COLO668 (cell line): ENCODE results near the gene NAALADL2.

Experiments
- DNase-seq: peaks from one replicate; lab custom pipeline; 2025; ENCODE audit not compliant: unreplicated experiment; lab: John Stamatoyannopoulos, UW

NAALADL2 gene

DNA sequence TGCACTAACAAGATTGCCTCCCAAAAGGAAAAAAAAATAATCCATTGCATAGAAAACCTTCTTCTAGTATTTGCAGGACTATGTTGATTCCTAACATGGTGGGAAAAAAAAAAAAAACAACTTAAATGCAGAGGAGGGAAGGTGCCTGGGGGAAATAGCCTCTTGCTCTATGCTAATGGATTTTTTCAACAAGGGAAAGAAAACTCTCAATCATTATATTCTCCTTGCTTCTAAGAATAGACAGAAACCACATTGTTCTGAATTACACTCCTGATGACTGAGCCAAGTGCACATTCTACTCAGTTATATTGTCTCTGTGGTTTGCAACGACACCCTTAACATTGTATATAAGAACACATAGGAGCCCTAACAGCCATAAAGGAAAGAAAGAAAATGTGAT is 760.2 kb downstream of the NAALADL2 start:
- no peak for DNase-seq

DNA sequence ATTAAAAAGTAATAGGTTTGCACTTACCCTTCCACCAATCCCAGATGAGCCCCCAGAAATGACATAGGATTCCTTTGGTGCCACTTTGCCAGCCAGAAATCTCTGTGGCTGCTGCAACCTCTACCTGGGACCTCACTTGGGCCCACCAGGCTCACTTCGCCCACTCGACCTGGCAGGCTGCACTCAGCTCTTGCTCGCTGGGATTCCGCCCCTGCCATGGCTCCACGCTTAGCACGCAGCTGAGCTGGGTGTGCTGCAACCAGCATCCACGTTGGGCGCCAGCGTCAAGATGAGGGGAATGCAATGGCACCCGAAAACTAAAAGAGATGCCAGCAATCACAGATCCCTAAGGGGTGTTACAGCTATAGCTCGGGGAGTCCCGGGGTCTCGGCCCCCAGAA is 761.0 kb downstream of the NAALADL2 start:
- DNase-seq: no peak

DNA sequence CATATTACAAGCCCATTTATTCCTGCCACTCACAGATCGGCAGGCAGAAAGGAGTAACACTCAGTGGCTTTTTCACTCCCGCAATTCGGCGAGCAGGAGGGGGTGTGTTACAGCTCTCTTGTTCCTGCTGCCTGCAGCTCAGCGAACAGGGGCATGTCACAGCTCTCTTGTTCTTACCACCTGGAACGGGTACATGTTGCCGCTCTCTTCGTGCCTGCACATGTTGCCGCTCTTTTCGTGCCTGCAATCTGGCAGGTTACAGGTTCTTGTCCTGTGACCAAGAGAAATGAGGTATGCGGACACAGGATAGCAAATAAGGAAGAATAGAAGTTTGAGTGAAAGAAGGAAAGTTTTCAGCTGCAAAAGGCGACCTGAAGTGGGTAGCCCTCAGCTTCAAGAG is 761.4 kb downstream of the NAALADL2 start:
- no peak for DNase-seq

DNA sequence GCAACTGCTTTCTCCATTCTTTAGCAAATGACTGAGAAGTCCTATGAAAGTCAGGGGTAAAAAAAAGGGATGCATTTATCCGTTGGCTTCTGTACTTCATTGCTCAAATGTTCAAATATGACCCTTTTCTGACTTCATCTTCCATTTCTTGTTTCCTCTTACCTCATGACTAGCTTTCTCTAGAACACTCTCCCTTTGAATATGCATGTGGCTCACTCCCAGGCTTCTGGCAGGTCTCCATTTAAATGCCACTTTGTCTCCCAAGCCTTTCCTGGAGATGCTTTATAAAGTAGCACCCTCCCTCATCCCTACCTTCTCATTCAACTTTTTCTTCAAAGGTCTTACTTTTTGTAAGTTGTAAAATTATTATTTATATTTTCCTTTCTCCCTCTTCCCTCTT is 781.8 kb downstream of the NAALADL2 start:
- DNase-seq: no peak

DNA sequence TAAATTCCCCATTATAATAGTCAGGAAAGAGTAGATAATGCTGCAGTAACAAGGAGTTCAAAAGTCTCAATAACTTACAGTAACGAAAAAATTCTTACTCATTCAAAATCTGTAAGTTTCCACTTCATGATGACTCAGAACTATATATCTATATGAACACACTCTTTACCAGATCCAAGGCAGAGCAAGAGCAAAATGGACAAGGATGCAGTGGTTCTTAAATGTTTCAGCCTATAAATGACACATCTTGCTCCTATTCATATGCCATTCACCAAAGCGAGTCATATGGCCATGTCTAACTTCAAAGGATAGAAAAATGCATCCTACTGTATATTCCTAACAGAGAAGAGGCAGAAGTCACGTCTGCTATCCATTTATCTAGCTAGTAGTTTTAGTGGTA is 787.7 kb downstream of the NAALADL2 start:
- DNase-seq: no peak

DNA sequence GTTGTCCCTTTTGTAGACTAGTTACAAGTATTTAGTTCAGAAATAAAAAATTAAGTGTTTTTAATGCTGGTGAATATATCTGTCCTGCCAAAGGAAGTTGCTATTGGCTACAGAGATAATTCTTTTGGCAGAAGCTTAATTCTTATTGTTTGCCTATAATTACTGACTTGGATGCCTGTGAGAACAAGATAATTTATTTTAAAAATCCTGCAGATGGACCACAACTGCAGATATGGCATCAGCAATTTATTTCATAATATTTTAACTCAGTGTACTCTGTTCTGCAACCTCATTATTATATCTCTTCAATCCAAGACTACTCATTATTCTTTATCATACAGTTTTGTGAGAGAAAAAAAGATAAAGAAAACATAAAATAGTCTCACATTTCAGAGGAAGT is 789.8 kb downstream of the NAALADL2 start:
- no peak for DNase-seq

DNA sequence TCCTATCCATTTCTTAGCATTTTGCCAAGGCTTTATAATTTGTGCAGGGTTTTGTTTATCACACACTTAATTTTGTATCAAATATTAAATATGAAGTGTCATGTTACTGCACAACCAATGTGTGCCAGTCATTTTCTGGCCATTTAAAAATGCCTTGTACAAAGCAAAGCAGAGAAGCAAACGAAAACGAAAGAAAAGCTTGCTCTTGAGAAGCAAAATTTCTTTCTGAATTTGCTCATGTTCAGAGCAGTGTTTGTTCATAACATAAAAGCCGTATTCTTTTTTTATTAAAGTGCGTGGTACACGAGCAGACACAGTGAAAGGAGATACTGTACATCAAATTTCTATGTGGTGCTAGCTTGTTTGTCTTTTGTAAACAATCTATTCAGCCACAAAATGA is 792.6 kb downstream of the NAALADL2 start:
- no peak for DNase-seq

DNA sequence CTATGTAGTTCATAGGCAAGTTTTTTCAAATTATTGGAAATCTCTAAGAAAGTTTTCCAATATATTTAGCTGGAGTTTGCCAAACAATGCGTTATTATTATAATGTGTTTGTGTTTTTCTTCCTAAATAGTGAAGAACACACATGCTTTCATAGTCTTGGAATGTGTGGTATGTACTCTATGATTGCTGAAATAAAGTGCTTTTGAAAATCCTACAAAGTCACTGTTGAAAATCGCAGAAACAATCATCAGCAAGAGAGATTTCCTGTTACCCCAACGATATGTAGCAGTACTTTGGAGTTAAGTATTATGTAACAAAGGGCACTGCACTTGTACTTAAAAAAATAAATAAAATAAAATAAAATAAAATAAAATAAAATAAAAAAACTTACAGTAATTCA is 796.2 kb downstream of the NAALADL2 start:
- no peak for DNase-seq

DNA sequence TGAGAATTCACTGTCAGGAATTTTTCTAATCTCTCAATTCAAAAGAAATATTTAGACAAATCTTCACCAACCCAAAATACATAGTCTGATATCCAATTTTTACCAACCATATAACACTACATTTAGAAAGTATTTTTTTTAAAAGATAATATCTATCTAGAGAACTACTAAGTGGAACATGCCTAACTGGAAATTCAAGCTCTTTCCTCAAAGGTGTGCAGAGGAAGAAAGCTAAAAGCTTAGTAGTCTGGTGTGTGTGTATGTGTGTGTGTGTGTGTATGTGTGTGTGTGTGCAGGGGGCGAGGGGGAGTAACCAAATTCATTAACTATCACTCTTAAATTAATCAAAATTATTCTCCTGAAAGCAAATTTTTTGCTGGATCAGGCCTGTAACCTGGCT is 797.3 kb downstream of the NAALADL2 start:
- no peak for DNase-seq

DNA sequence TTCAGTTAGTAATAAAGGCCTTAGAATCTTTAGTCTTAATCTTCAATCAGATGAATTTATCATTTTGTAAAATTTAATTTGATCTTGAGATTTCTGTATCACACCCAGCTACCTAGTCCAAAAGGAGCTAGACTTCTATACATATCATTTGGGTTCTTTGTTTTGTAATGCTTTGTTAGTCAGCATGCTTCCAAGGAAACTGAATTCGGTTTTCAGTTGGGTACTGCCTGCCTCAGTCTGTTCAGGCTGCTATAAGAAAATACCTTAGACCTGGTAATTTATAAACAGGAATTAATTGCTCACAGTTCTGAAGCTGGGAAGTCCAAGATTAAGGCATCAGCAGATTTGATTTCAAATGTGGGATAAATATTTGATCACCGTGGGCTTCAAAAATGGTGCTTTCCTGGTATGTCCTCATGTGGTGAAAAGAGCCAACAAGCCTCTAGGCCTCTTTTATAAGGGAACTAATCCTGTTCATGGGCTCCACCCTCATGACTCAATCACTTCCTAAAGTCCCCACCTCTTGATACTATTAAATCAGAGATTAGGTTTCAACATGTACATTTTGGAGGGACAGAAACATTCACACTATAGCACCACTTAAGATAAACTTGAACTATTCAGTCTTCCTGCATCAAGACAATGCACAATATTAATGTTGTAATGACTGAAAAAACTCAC is 800.7 kb downstream of the NAALADL2 start:
- no peak for DNase-seq

DNA sequence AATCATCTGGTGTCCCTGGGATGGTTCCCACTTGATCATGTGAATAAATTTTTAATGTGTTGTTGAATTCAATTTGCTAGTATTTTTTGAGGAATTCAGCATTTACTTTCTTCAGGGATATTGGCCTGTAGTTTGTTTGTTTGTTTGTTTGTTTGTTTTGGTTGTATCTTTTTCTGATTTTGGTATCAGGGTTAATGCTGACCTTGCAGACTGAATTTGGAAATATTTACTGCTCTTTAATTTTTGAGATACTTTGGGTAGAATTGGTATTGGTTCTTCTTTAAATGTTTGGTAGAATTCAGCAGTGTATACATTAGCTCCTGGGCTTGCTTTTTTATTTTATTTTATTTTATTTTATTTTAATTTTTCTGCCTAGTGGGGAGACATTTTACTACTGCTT is 803.7 kb downstream of the NAALADL2 start:
- DNase-seq: no peak

DNA sequence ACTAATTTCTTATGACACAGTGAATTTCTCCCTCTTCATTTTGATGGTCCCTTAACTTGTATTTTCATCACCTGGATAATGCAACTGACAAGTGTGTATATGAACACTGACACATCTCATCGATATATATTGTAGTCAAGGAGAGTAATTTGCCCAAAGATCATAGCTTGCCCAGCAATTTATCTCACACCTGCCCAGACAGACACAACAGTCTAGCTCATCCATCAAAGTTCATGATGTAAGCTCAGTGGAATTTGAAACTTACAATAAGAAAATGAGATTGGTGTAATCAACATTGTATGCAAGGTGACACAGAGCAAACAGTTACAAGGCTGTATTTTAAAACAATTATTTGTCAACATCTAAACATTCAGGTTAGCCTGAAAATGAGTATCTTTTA is 805.8 kb downstream of the NAALADL2 start:
- DNase-seq: no peak

DNA sequence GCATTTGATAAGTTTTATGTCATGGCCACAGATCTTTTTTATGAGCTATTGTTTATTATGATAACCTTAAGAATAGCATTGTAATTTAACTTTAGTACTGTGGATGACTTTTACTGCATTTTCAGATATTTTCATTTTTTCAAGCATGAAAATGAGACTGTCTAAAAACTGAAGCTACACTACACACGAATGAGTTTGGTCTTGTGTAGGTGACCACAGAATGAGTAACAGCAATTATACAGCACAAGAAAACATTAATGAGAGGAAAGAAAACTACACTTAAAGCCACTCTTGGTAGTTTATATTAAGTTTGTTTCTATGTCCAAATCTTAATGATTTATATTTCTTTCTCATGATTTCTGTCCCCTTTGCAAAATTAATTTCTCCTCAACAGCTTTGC is 809.2 kb downstream of the NAALADL2 start:
- no peak for DNase-seq

DNA sequence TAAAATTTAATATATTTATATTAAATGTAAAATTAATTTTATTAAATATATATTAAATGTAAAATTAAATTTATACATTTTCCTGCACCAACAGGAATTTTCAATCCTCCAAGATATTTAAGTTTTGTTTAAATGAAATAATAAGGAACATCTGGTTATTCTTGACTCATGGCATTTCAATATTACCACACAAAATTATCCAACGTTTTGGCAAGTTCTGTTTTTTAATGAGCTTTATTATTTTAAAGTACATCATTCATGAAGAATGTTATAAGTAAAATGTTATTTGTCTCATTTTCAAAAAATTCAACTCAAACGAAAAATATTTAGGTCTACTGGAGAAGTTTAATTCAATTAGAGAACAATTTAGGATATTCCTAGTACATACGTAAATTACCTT is 811.4 kb downstream of the NAALADL2 start:
- DNase-seq: no peak

DNA sequence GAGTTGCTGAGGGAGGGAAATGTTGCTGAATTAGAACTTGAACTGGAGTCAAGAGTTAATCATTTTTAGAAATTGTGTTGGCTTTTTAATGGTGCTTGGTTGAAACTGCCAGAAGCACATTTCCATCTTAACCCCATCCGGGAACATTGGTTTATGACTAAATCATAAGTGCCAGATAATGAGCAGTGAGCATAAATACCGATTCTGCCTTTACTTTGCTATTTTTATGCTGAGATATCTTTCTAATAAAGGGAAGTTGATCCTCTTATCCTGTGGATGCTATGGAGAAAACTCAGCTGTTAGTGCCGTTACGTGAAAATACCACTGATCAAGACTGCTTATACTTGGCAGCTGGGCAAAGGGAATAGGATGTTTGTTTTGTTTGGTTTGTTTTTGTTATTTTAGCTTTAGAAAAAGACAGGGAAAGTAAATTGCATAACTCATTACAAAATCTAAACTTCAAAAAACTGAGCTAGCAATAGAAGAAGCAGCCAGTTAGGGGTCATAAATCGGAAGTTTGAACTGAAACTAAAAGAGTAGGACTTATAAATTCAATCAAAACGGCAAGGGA is 813.1 kb downstream of the NAALADL2 start:
- DNase-seq: no peak

DNA sequence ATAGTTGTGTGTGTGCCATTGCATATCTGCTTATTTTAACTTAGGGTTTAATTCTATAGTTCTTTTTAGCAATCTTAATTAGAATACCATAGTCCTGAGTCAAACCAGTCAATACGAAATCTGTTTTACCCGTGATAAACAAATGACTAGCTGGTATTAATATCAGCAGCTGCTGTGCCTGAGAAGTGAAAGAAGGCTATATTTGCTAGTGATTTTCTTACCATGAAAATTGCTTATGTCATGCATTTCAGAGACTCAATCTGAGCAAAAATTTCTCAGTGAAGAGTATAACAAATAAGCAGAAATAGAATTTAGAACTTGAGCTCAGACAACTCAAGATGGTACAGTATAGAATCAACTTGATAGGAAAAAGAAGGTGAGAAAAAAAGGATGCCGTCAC is 820.4 kb downstream of the NAALADL2 start:
- DNase-seq: no peak

DNA sequence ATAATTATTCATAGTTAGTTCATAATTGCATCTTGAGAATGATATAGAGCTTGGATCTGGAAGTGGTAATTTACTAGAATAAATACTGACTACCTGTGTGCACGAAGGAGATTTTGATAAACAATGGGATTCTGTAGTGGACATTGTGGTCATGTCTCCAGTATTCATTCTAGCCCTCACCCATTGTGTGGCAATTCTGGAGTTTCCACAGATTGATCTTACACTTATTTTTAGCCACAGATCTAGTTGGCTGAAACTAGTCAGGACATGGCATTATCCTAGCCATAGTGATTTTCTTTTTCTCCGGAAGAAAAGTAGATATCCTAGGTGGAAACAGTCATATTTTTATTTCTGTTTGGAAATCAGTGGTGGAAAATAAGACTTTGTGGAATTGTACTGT is 833.1 kb downstream of the NAALADL2 start:
- DNase-seq: no peak

DNA sequence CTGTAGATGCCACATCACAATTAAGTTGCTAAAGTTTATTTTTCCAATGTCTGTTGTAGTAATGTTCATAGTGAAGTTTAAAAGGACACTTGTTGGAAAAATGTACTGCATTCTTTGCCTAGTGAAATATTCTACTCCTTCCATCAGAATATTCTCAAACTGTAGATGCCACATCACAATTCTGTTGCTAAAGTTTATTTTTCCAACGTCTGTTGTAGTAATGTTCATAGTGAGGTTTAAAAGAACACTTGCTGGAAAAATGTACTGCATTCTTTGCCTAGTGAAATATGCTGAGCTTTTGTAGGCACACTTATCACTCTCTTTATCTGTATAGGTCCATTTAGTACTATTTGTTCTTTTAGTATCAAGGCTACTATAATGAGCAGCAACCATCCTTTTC is 836.1 kb downstream of the NAALADL2 start:
- DNase-seq: no peak

DNA sequence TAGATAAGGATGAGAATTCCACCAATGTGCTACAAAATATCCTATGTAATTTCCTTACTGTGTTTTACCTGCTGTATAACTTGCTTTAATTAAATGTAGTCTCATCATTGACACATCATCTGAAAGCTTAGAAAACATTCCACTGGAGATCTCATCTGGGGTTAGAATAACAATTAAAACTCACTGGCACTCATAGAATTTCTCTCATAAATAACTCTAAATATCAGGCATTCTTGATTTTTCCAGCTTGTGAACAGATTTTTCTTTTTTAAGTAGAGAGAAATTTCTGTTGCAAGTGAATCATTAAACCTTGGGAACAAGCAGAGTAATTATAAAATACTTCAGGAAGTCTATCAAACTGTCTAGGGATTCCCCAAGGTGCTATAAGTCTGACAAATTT is 843.8 kb downstream of the NAALADL2 start:
- no peak for DNase-seq

DNA sequence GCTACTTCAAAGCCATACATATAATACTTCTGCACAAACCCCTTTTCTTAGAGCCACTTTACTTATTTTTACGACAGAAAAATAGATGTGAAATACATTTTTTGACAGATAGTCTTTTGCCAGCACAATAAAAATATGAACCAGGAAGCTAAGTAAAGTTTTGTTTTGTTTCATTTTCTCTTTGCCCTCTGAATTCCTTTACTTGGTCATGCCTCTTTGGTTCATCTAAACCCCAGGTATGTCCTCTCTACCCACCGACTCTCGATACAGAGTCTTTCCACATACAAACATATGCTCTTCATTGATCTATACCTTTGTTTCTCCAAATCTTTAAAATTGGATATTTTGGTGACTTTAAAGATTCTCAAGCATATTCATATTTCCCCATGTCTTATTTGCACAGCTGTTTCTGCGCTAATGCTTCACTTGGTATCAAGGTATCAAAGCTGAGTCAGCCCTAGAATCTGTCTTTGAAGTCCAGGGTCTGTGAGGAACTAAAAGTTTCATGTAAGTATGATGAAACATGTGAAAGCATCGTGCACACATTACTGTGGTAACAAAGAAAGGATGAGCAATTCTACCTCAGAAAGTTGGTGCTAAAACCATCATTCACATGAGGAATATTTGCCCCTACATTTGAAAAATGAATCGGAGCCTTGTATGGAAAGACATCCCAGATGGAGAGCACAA is 845.4 kb downstream of the NAALADL2 start:
- DNase-seq: no peak

DNA sequence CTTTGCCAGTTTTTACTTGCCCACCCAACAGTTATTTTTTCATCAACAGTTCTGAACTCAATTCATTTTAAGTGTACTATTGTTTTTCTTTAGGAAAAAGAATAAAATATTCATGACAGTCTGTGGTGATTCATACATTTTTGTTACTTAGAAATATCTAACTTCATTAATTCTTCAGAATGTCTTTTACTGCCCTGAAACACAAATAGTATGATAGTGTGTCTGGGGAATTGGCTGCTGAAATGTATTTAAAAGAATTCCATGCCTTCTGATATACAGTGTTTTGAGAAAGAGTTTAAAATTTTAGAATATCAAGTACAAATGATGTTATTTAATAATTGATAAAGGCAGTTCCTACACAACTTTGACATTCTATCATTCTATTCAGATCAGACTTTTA is 854.1 kb downstream of the NAALADL2 start:
- DNase-seq: no peak

DNA sequence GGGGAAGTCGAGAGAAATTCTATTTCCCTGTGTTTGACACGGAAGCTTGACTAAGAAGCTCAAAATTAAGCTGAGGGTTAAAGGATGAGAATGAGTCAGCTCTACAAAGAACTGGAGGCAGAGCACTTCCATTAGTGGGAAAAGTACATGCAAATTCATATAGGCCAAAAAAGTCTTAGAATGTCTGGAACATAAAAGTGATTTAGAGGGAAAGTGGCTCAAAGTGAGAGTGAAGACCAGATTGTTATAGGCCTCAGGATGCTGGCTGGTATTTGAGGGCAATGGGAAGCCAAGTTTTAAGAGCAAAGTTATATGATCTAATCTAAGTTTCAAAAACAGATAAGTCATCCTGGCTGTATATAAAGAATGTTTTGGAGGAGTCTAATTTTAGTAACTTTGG is 857.3 kb downstream of the NAALADL2 start:
- DNase-seq: no peak

DNA sequence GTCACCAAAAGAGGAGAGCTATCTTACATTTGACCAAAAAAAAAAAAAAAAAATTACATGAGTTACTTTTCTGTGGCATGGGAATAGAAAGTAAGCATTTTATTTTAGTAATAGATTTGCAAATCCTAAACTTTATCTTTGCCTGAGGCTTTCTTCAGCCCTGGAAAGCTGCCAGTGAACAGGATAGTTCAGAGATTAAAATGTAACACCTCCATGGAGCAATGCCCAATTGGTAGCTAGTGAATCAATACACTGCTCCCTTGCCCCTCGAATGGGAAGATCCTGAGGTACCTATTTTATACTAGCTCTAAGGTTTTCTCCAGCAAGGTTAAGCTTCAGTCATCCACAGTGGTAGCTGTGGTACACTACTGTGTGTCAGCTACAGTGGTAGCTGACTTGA is 867.1 kb downstream of the NAALADL2 start:
- no peak for DNase-seq
